CD8-positive, alpha-beta memory T cell (primary cell): Measurements from ENCODE around the gene ATP11A. TPM values are rescaled to one million over a fixed set of nuclear protein-coding genes. Genes with fewer than 3 reads are reported as not detected.
A peak's percentile ranks its signal among the peaks of the same experiment; 100 is the strongest.

Source experiments
- CTCF ChIA-PET: fragments of 350-600 bp; sonication (Branson Sonifier 250); formaldehyde crosslinking; loops from one replicate; lab custom pipeline; 2021; ENCODE audit warnings: antibody characterized with exemption; lab: Charles Lee
- POLR2A ChIA-PET: fragments of 350-600 bp; sonication (Branson Sonifier 250); formaldehyde crosslinking; loops from one replicate; lab custom pipeline; 2021; ENCODE audit warnings: antibody characterized with exemption; lab: Charles Lee
- DNase-seq, 5 donors: peaks; one replicate each; pipeline versions ENCODE4 v3.0.0 to v3.0.0-alpha.2; 2020 to 2022; ENCODE audit warnings: mixed read lengths in 1 of 5
- H3K27ac ChIP-seq: one replicate; pipeline ENCODE4 v1.7.0; 2013; ENCODE audit warnings: low read depth, mild to moderate bottlenecking, low read length, moderate library complexity
- H3K27me3 ChIP-seq: 2 replicates; pipeline ENCODE4 v1.7.0; 2013; ENCODE audit warnings: low read length, mild to moderate bottlenecking; ENCODE audit not compliant: insufficient read depth, poor library complexity, severe bottlenecking
- H3K36me3 ChIP-seq: 2 replicates; pipeline ENCODE4 v1.7.0; 2013; ENCODE audit warnings: mild to moderate bottlenecking, low read length, moderate library complexity; ENCODE audit not compliant: insufficient read depth
- H3K4me1 ChIP-seq: 2 replicates; pipeline ENCODE4 v1.7.0; 2013; ENCODE audit warnings: mild to moderate bottlenecking, low read length, moderate library complexity; ENCODE audit not compliant: insufficient read depth
- H3K4me3 ChIP-seq: 2 replicates; pipeline ENCODE4 v1.7.0; 2013; ENCODE audit warnings: mild to moderate bottlenecking, low read length
- H3K9me3 ChIP-seq: 2 replicates; pipeline ENCODE4 v1.7.0; 2013; ENCODE audit warnings: mild to moderate bottlenecking, low read length
- H3K27ac Mint-ChIP-seq, 8 donors: one replicate each; pipeline ENCODE4 v1.8.0; 2020 to 2021; ENCODE audit warnings: mixed read lengths in 8 of 8, mild to moderate bottlenecking in 6 of 8, inconsistent platforms in 3 of 8, moderate library complexity in 3 of 8
- H3K27me3 Mint-ChIP-seq, 2 donors: one replicate each; pipeline ENCODE4 v1.8.0; 2020 to 2021; ENCODE audit warnings: mixed read lengths in 2 of 2, mild to moderate bottlenecking in 1 of 2, moderate library complexity in 1 of 2
- H3K36me3 Mint-ChIP-seq, 3 donors: one replicate each; pipeline ENCODE4 v1.8.0; 2020 to 2021; ENCODE audit warnings: mixed read lengths in 3 of 3, inconsistent platforms in 1 of 3, mild to moderate bottlenecking in 1 of 3
- H3K4me1 Mint-ChIP-seq, 3 donors: one replicate each; pipeline ENCODE4 v1.8.0; 2020 to 2021; ENCODE audit warnings: mixed read lengths in 3 of 3, inconsistent platforms in 1 of 3, mild to moderate bottlenecking in 1 of 3
- H3K4me3 Mint-ChIP-seq, 7 donors: one replicate each; pipeline ENCODE4 v1.8.0; 2020 to 2021; ENCODE audit warnings: mixed read lengths in 7 of 7, mild to moderate bottlenecking in 6 of 7, moderate library complexity in 4 of 7, inconsistent platforms in 2 of 7
- H3K9me3 Mint-ChIP-seq, 5 donors: one replicate each; pipeline ENCODE4 v1.8.0; 2020 to 2022; ENCODE audit warnings: mixed read lengths in 5 of 5, mild to moderate bottlenecking in 3 of 5, moderate library complexity in 2 of 5, inconsistent platforms in 1 of 5
- polyA plus RNA-seq: library from polyadenylated mRNA; unstranded; fragments of 300-500 nt; fragmentation: Illumina TruSeq; gene quantifications from one replicate; pipeline ENCODE4 v1.2.3, GENCODE V29; 2021
- total RNA-seq, 2 experiments: library from RNA; stranded (reverse); gene quantifications; one replicate each; pipeline ENCODE4 v1.2.3, GENCODE V29; 2021

The ATP11A gene
- total and polyA plus RNA-seq, 3 experiments from 2014 or later = 4.5 to 34.6 (median 34.0) TPM

- Mint-ChIP-seq H3K36me3 (peaks cover 0 to 6% (median 5%) of the 10 kb centered on the region in 3 donors), H3K27ac (peak overlapping the region in 1 of 8 donors; percentile 59)
- CTCF ChIA-PET = no interaction called here
These were observed 8.2 kb downstream of the ATP11A start for GRCh38 chr13:112697756-112698655.

GRCh38 chr13:112699322-112699918, 9.6 kb downstream of the ATP11A start:
- Mint-ChIP-seq H3K36me3 (peaks cover 0 to 7% (median 6%) of the 10 kb centered on the region in 3 donors), H3K27me3 (no peaks in the 10 kb centered on the region), H3K4me3 (no peak overlapping the region), H3K9me3 (no peaks in the 10 kb centered on the region), H3K27ac (no peak overlapping the region), H3K4me1 (peaks cover 11 to 40% (median 34%) of the 10 kb centered on the region in 3 donors)
- no peak overlapping the region for H3K4me3 ChIP-seq
- H3K27me3 ChIP-seq = no peaks in the 10 kb centered on the region
- CTCF ChIA-PET = no interaction called here
- H3K27ac ChIP-seq = no peak overlapping the region
- DNase-seq = no peak
- no peaks in the 10 kb centered on the region for H3K9me3 ChIP-seq
- no peaks in the 10 kb centered on the region for H3K36me3 ChIP-seq
- POLR2A ChIA-PET = no interaction called here
- peaks cover under 1% of the 10 kb centered on the region for H3K4me1 ChIP-seq

More at GRCh38 chr13:112697756-112698655, 8.2 kb downstream of the ATP11A start:
- Mint-ChIP-seq H3K4me3 (no peak overlapping the region), H3K27me3 (no peaks in the 10 kb centered on the region), H3K9me3 (no peaks in the 10 kb centered on the region), H3K4me1 (peaks cover 8 to 36% (median 30%) of the 10 kb centered on the region in 3 donors)
- no peak for DNase-seq
- Histone ChIP-seq H3K27ac (no peak overlapping the region), H3K36me3 (no peaks in the 10 kb centered on the region), H3K9me3 (no peaks in the 10 kb centered on the region), H3K27me3 (no peaks in the 10 kb centered on the region), H3K4me3 (no peak overlapping the region), H3K4me1 (peaks cover 12% of the 10 kb centered on the region)
- POLR2A ChIA-PET = no interaction called here

DNA sequence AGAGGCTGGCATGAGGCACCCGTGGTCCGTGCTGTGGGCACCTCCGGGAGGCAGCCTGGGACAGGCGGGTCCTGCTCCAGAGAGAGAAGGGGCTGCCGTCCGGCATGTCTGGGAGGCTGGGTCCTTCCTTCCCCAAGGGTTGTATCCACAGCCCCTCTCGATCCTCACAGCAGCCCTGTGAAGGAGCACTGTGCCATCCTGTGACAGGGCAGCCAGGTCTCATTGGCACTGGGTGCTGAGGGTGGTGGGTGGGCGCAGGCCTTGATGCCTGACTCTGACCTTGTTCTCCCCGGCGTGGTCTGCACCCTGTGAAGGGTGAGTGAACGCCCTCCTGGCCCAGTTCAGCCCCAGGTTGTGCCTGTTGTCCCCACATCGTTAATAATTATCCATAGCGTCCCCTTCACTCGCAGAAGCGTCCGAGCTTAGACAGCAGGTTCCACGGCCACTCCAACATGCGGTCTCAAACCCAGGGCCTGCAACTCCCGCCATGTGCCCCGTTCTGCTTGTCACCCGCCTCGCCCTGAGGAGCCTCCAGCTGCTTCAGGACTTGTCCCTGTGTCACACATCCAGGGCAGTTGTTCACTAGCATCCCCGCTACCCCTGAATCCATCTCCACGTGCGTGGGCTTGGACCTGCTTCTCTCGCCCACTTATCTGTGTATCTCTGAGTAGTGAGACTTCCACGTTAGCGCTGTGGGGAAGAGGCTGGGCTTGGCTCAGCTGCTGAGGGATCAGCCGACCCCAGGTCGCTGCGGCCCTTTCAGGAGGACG, 10.6 kb downstream of the ATP11A start:
- Histone ChIP-seq H3K27me3 (no peaks in the 10 kb centered on the region), H3K9me3 (no peaks in the 10 kb centered on the region), H3K27ac (no peak overlapping the region), H3K4me3 (no peak overlapping the region), H3K4me1 (no peaks in the 10 kb centered on the region), H3K36me3 (no peaks in the 10 kb centered on the region)
- DNase-seq = no peak
- H3K27me3 Mint-ChIP-seq = no peaks in the 10 kb centered on the region
- peaks cover 9 to 39% (median 28%) of the 10 kb centered on the region in 3 donors for H3K4me1 Mint-ChIP-seq
- CTCF ChIA-PET = no interaction called here
- H3K4me3 Mint-ChIP-seq = no peak overlapping the region
- peaks cover 0 to 7% (median 6%) of the 10 kb centered on the region in 3 donors for H3K36me3 Mint-ChIP-seq
- POLR2A ChIA-PET = no interaction called here
- no peak overlapping the region for H3K27ac Mint-ChIP-seq
- H3K9me3 Mint-ChIP-seq = no peaks in the 10 kb centered on the region

DNA sequence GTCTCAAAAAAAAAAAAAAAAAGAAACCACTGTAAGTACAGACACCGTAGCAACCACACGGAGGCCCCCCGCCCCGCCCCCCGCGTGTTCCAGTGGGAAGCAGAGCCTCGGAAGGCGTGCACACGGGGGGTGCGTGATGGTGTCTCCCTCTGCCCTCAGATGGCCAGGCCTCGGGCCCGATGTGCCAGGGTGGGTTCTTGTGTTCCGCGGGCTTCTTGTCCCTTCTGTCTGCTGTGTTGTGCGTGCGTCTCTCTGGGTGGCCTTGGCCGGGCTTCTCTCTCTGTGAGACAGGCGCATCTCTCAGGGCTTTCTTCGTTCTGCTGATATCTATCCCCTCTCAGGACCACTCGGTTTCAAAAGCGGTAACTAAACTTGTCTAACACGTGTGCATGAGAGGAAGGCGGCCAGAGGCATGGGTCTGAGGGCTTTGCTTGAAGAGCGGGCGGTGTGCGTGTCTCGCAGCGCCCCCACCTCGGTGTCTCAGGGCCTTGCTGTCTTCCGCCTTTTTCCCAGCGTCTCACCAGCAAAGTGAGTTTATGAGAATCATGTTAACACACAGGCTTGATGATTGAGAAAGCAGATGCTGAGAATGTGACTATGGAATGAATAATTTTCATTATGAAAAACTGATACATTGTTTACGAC, 12.6 kb downstream of the ATP11A start:
- Histone ChIP-seq H3K36me3 (no peaks in the 10 kb centered on the region), H3K9me3 (no peaks in the 10 kb centered on the region), H3K27me3 (no peaks in the 10 kb centered on the region), H3K4me1 (no peaks in the 10 kb centered on the region), H3K27ac (no peak overlapping the region), H3K4me3 (no peak overlapping the region)
- peaks cover 13 to 46% (median 28%) of the 10 kb centered on the region in 3 donors for H3K4me1 Mint-ChIP-seq
- no peaks in the 10 kb centered on the region for H3K27me3 Mint-ChIP-seq
- H3K9me3 Mint-ChIP-seq = no peaks in the 10 kb centered on the region
- no peak overlapping the region for H3K27ac Mint-ChIP-seq
- H3K36me3 Mint-ChIP-seq = peaks cover 0 to 7% (median 5%) of the 10 kb centered on the region in 3 donors
- DNase-seq = no peak
- H3K4me3 Mint-ChIP-seq = no peak overlapping the region
- ChIA-PET POLR2A (no interaction called here), CTCF (no interaction called here)

GRCh38 chr13:112702986-112703379, 13.1 kb downstream of the ATP11A start:
- no peaks in the 10 kb centered on the region for H3K9me3 ChIP-seq
- H3K9me3 Mint-ChIP-seq = no peaks in the 10 kb centered on the region
- no peaks in the 10 kb centered on the region for H3K27me3 ChIP-seq
- peak overlapping the region in 1 of 8 donors; percentile 54 for H3K27ac Mint-ChIP-seq
- POLR2A ChIA-PET = no interaction called here
- H3K4me1 ChIP-seq = no peaks in the 10 kb centered on the region
- CTCF ChIA-PET = no interaction called here
- H3K27ac ChIP-seq = no peak overlapping the region
- H3K4me1 Mint-ChIP-seq = peaks cover 13 to 46% (median 25%) of the 10 kb centered on the region in 3 donors
- no peak for DNase-seq
- no peaks in the 10 kb centered on the region for H3K27me3 Mint-ChIP-seq
- no peak overlapping the region for H3K4me3 ChIP-seq
- no peak overlapping the region for H3K4me3 Mint-ChIP-seq
- H3K36me3 ChIP-seq = no peaks in the 10 kb centered on the region
- H3K36me3 Mint-ChIP-seq = peaks cover 0 to 4% (median 2%) of the 10 kb centered on the region in 3 donors

DNA sequence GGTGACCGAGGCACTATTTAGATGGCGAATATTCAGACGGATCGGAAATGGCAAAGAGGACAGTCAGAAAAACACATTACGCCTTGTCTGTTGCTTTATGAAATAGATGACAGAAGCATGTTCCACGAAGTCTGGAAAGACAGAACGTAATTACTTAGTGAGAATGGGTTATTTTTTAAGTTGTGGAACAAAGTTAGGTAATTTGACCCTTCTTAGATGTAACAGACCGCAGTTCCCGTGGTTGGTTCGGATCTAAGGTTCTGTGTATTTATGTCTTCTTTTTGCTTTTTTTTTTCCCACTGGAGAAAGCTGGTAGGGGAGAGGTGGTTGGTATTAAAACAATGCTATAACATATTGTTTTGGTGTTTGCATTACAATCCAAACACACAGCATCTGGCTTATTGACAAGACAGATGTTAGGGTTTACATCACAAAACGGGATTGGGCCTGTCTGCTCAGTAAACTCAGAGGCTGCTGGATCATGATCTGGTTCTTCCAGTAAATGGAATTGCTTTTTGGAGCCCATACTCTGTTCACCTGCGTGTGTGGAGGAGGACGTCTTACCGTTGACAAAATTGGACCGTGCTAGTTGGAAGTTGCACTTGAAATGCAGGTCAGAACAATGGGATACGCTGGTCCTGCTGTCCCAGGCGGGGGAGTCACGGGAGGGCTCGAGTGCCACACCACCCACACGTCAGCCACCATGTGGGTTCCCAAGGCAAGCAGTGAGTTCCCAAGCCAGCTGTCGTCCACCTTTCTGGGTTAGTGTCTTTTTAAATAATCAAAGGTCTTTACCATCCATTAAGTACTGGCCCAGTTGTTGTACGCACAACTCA, 13.8 kb downstream of the ATP11A start:
- Mint-ChIP-seq H3K4me1 (peaks cover 13 to 46% (median 21%) of the 10 kb centered on the region in 3 donors), H3K4me3 (no peak overlapping the region), H3K27ac (peak overlapping the region in 1 of 8 donors; percentile 54), H3K27me3 (no peaks in the 10 kb centered on the region), H3K9me3 (no peaks in the 10 kb centered on the region), H3K36me3 (peaks cover 0 to 3% (median 2%) of the 10 kb centered on the region in 3 donors)
- no peak for DNase-seq
- ChIA-PET CTCF (no interaction called here), POLR2A (no interaction called here)
- H3K36me3 ChIP-seq = no peaks in the 10 kb centered on the region
- no peaks in the 10 kb centered on the region for H3K4me1 ChIP-seq
- H3K9me3 ChIP-seq = no peaks in the 10 kb centered on the region
- H3K4me3 ChIP-seq = no peak overlapping the region
- H3K27ac ChIP-seq = no peak overlapping the region
- no peaks in the 10 kb centered on the region for H3K27me3 ChIP-seq
